DOHH2 (cell line): Measurements from ENCODE around the gene TAB3.

ENCODE experiments used
- EZH2phosphoT487 ChIP-seq: fragments of 200-600 bp; sonication (generic); IDR thresholded peaks from 2 replicates; pipeline ENCODE4 v1.6.1; 2017; ENCODE audit warnings: borderline replicate concordance, mild to moderate bottlenecking, antibody characterized with exemption, low read length, moderate library complexity, mixed read lengths
- TF ChIP-seq, protein P1 (sequence below): fragments of 200-600 bp; sonication (generic); IDR thresholded peaks from one replicate; pipeline ENCODE4 v1.5.1; 2014; ENCODE audit warnings: antibody characterized with exemption, mild to moderate bottlenecking, low read depth, low read length; ENCODE audit not compliant: poor library complexity, severe bottlenecking

DNA sequence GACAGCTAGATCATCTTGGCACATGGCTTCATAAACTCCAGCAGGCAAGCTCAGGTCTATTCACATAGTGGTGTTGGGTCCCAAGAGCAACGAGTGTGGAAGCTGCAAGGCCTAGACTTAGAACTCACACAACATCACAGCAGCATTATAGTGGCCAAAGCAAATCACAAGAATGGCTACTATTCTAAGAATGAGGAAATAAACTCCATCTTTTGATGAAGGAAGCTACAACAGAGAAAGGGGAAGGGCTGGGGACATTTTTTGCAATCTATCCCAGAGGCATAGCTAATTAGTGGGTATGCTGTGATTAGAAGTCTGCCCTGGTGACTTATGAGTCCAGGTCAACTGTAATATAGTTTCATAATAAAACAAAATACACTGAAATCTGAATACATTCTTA, 42.9 kb upstream of the TAB3 start:
- TF ChIP-seq, protein P1, sequence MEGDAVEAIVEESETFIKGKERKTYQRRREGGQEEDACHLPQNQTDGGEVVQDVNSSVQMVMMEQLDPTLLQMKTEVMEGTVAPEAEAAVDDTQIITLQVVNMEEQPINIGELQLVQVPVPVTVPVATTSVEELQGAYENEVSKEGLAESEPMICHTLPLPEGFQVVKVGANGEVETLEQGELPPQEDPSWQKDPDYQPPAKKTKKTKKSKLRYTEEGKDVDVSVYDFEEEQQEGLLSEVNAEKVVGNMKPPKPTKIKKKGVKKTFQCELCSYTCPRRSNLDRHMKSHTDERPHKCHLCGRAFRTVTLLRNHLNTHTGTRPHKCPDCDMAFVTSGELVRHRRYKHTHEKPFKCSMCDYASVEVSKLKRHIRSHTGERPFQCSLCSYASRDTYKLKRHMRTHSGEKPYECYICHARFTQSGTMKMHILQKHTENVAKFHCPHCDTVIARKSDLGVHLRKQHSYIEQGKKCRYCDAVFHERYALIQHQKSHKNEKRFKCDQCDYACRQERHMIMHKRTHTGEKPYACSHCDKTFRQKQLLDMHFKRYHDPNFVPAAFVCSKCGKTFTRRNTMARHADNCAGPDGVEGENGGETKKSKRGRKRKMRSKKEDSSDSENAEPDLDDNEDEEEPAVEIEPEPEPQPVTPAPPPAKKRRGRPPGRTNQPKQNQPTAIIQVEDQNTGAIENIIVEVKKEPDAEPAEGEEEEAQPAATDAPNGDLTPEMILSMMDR, result no peak
- TF ChIP-seq EZH2phosphoT487, result no peak
